Neural cell (in vitro differentiated cells): Measurements from ENCODE around the gene EEPD1. TPM values are rescaled to one million over a fixed set of nuclear protein-coding genes. Genes with fewer than 3 reads are reported as not detected.
"Not testable (repeated sequence)": the region's sequence is repeated elsewhere in the genome, so short reads cannot be mapped to it uniquely, and the experiment has no call there.

Experiments
- H2AFZ ChIP-seq: fragments of 200-600, 300-800 bp; sonication (generic), shearing (Covaris generic); 2 replicates; pipeline ENCODE4 v1.6.0; 2014; ENCODE audit warnings: low read depth, mild to moderate bottlenecking, antibody characterized with exemption, low read length, moderate library complexity
- H3F3A ChIP-seq: fragments of 200-600 bp; shearing (Covaris generic); 2 replicates; pipeline ENCODE4 v1.6.1; 2016; ENCODE audit warnings: mild to moderate bottlenecking, moderate library complexity, mixed read lengths, antibody characterized with exemption, low read length; ENCODE audit not compliant: insufficient read depth, poor library complexity, severe bottlenecking
- H3K27ac ChIP-seq: fragments of 200-600, 300-800 bp; sonication (generic), shearing (Covaris generic); 2 replicates; pipeline ENCODE4 v1.5.1; 2014; ENCODE audit warnings: mild to moderate bottlenecking, low read length, moderate library complexity
- H3K27me3 ChIP-seq: fragments of 300-800, 200-600 bp; sonication (generic), shearing (Covaris generic); 2 replicates; pipeline ENCODE4 v1.6.0; 2014; ENCODE audit warnings: mild to moderate bottlenecking, low read depth, low read length, moderate library complexity; ENCODE audit not compliant: insufficient read depth
- H3K36me3 ChIP-seq: fragments of 300-800, 200-600 bp; sonication (generic), shearing (Covaris generic); 2 replicates; pipeline ENCODE4 v1.5.1; 2014; ENCODE audit warnings: mild to moderate bottlenecking, antibody characterized with exemption, low read length, moderate library complexity; ENCODE audit not compliant: insufficient read depth
- H3K4me2 ChIP-seq: fragments of 300-800, 200-600 bp; sonication (generic), shearing (Covaris generic); 2 replicates; pipeline ENCODE4 v1.6.0; 2014; ENCODE audit warnings: mild to moderate bottlenecking, low read length
- H3K4me3 ChIP-seq: fragments of 300-800, 200-600 bp; sonication (generic), shearing (Covaris generic); 2 replicates; pipeline ENCODE4 v1.5.1; 2014; ENCODE audit warnings: mild to moderate bottlenecking, low read length, moderate library complexity
- H3K79me2 ChIP-seq: fragments of 200-600 bp; shearing (Covaris generic); replicated peaks from 2 replicates; pipeline ENCODE4 v1.6.0; 2014; ENCODE audit warnings: mild to moderate bottlenecking, low read length, moderate library complexity; ENCODE audit not compliant: insufficient read depth
- H3K9ac ChIP-seq: fragments of 300-800, 200-600 bp; sonication (generic), shearing (Covaris generic); 2 replicates; pipeline ENCODE4 v1.6.1; 2016; ENCODE audit warnings: mild to moderate bottlenecking, low read length, mixed read lengths
- H3K9me2 ChIP-seq: fragments of 200-600 bp; shearing (Covaris generic); 2 replicates; pipeline ENCODE4 v1.6.1; 2016; ENCODE audit warnings: mild to moderate bottlenecking, low read length, mixed read lengths; ENCODE audit not compliant: insufficient read depth
- H3K9me3 ChIP-seq: fragments of 200-600, 300-800 bp; sonication (generic), shearing (Covaris generic); 2 replicates; pipeline ENCODE4 v1.6.1; 2016; ENCODE audit warnings: mild to moderate bottlenecking, mixed run types, low read length, moderate library complexity, mixed read lengths
- H4K20me1 ChIP-seq: fragments of 200-600 bp; shearing (Covaris generic); 2 replicates; pipeline ENCODE4 v1.6.1; 2016; ENCODE audit warnings: mild to moderate bottlenecking, mixed run types; ENCODE audit not compliant: insufficient read depth
- EP300 ChIP-seq: fragments of 450-650 bp; conservative IDR thresholded peaks from 2 replicates; pipeline ENCODE4 v1.6.1; 2014; ENCODE audit warnings: antibody characterized with exemption, mild to moderate bottlenecking, moderate library complexity; ENCODE audit not compliant: poor library complexity, severe bottlenecking
- EZH2 ChIP-seq: fragments of 200-600, 300-800 bp; shearing (Covaris generic), sonication (generic); IDR thresholded peaks from 2 replicates; pipeline ENCODE4 v1.6.1; 2014; ENCODE audit warnings: antibody characterized with exemption, low read length, borderline replicate concordance, mild to moderate bottlenecking; ENCODE audit not compliant: insufficient read depth, poor library complexity, severe bottlenecking
- MXI1 ChIP-seq: fragments of 450-650 bp; conservative IDR thresholded peaks from 2 replicates; pipeline ENCODE4 v1.6.1; 2014; ENCODE audit warnings: antibody characterized with exemption, mild to moderate bottlenecking; ENCODE audit not compliant: poor library complexity, severe bottlenecking
- POLR2AphosphoS5 ChIP-seq: IDR thresholded peaks from 2 replicates; pipeline ENCODE4 v1.6.1; 2012
- RAD21 ChIP-seq: fragments of 450-650 bp; conservative IDR thresholded peaks from 2 replicates; pipeline ENCODE4 v1.6.1; 2014; ENCODE audit warnings: antibody characterized with exemption, mild to moderate bottlenecking, moderate library complexity
- SMC3 ChIP-seq: fragments of 450-650 bp; conservative IDR thresholded peaks from 2 replicates; pipeline ENCODE4 v1.6.1; 2014; ENCODE audit warnings: antibody characterized with exemption, mild to moderate bottlenecking, moderate library complexity; ENCODE audit not compliant: poor library complexity
- TAF1 ChIP-seq: IDR thresholded peaks from 2 replicates; pipeline ENCODE4 v1.6.1; 2012; ENCODE audit warnings: low read depth
- polyA plus RNA-seq: library from polyadenylated mRNA; depleted of rRNA; stranded (reverse); fragments of >200 nt; gene quantifications from 2 replicates; pipeline ENCODE4 v1.2.3, GENCODE V29; 2014
- TF ChIP-seq, protein P1 (sequence below): fragments of 450-650 bp; IDR thresholded peaks from 2 replicates; pipeline ENCODE4 v1.5.1; 2014; ENCODE audit warnings: antibody characterized with exemption, mild to moderate bottlenecking, moderate library complexity; ENCODE audit not compliant: poor library complexity, severe bottlenecking
- TF ChIP-seq, protein P2 (sequence below): IDR thresholded peaks from 2 replicates; pipeline ENCODE4 v1.6.1; 2012; ENCODE audit warnings: borderline replicate concordance

EEPD1 gene
- polyA plus RNA-seq, 1 donor from 2014 or later, result 4.2 TPM

DNA sequence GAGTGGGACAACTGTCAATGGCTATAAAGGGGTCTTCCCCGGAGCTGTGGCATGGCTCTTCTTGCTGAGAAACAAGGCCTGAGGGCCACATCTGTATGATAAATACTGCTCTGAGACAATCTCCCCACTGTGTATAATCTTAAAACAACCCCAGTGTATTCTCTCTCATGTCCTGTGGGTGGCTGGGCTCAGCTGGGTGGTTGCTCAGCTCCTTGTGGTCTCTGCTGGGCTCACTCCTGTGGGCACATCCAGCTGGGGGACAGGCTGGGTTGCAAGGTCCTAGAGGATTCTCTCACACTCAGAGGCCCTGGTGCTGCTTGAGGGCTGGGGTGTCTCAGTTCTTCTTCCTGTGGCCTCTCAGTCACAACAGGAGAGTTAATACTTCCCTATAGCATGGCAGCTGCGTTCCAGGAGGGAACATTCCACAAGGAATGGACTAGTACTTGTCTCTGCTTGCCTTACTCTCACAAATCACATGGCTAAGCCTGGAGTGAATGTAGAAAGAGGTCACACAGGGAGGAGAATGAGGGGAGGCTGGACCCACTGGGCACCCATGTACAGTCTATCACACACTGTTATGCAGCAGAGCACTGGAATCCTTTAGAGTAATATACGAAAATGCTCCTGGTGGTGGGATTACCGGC lies 4.5 kb upstream of the EEPD1 start:
- no peaks in the 10 kb centered on the region for H3K36me3 ChIP-seq
- H3K9ac ChIP-seq, result no peak overlapping the region
- H3K27me3 ChIP-seq, result no peaks in the 10 kb centered on the region
- H3K9me3 ChIP-seq, result no peaks in the 10 kb centered on the region
- no peak for TF ChIP-seq RAD21
- TF ChIP-seq TAF1, result no peak
- no peak for TF ChIP-seq POLR2AphosphoS5
- no peak for TF ChIP-seq MXI1
- TF ChIP-seq SMC3, result no peak
- no peak overlapping the region for H3K27ac ChIP-seq
- no peak overlapping the region for H3K4me3 ChIP-seq
- H3F3A ChIP-seq, result no peaks in the 10 kb centered on the region
- H3K79me2 ChIP-seq, result no peaks in the 10 kb centered on the region
- no peak overlapping the region for H3K4me2 ChIP-seq
- no peaks in the 10 kb centered on the region for H3K9me2 ChIP-seq
- H2AFZ ChIP-seq, result no peak overlapping the region
- no peaks in the 10 kb centered on the region for H4K20me1 ChIP-seq

DNA sequence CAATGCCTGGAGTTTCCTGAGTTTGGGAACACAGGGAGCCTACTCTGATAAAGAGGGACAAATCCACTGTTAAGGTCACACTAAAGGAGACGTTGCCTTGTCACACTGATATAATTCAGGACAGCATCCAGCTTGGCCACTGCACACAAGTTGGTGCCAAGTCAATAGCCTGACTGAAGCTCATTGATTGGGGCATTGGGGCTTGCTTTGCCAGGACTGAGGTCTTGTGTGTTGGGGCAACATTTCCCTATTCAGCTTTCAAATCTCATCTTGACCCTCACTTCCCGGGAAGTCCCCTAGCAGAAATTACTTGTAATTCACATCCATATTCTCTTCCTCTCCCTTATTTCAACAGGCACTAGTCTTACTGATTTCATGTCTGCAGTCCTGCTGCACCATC lies 3.8 kb upstream of the EEPD1 start:
- H3K36me3 ChIP-seq, H3F3A ChIP-seq, H3K4me3 ChIP-seq, H3K9me2 ChIP-seq, H3K9me3 ChIP-seq, H3K27me3 ChIP-seq, H3K79me2 ChIP-seq, H3K27ac ChIP-seq, H4K20me1 ChIP-seq, H2AFZ ChIP-seq, H3K9ac ChIP-seq, H3K4me2 ChIP-seq: not testable (repeated sequence)

- H3K79me2 ChIP-seq, result no peaks in the 10 kb centered on the region
- H3F3A ChIP-seq, result no peaks in the 10 kb centered on the region
- H3K9ac ChIP-seq, result no peak overlapping the region
- no peaks in the 10 kb centered on the region for H3K9me3 ChIP-seq
- TF ChIP-seq EZH2 (no peak), POLR2AphosphoS5 (no peak), MXI1 (no peak), TAF1 (no peak), EP300 (no peak), SMC3 (no peak), RAD21 (no peak)
- TF ChIP-seq, protein P1, sequence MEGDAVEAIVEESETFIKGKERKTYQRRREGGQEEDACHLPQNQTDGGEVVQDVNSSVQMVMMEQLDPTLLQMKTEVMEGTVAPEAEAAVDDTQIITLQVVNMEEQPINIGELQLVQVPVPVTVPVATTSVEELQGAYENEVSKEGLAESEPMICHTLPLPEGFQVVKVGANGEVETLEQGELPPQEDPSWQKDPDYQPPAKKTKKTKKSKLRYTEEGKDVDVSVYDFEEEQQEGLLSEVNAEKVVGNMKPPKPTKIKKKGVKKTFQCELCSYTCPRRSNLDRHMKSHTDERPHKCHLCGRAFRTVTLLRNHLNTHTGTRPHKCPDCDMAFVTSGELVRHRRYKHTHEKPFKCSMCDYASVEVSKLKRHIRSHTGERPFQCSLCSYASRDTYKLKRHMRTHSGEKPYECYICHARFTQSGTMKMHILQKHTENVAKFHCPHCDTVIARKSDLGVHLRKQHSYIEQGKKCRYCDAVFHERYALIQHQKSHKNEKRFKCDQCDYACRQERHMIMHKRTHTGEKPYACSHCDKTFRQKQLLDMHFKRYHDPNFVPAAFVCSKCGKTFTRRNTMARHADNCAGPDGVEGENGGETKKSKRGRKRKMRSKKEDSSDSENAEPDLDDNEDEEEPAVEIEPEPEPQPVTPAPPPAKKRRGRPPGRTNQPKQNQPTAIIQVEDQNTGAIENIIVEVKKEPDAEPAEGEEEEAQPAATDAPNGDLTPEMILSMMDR, result no peak
- TF ChIP-seq, protein P2, sequence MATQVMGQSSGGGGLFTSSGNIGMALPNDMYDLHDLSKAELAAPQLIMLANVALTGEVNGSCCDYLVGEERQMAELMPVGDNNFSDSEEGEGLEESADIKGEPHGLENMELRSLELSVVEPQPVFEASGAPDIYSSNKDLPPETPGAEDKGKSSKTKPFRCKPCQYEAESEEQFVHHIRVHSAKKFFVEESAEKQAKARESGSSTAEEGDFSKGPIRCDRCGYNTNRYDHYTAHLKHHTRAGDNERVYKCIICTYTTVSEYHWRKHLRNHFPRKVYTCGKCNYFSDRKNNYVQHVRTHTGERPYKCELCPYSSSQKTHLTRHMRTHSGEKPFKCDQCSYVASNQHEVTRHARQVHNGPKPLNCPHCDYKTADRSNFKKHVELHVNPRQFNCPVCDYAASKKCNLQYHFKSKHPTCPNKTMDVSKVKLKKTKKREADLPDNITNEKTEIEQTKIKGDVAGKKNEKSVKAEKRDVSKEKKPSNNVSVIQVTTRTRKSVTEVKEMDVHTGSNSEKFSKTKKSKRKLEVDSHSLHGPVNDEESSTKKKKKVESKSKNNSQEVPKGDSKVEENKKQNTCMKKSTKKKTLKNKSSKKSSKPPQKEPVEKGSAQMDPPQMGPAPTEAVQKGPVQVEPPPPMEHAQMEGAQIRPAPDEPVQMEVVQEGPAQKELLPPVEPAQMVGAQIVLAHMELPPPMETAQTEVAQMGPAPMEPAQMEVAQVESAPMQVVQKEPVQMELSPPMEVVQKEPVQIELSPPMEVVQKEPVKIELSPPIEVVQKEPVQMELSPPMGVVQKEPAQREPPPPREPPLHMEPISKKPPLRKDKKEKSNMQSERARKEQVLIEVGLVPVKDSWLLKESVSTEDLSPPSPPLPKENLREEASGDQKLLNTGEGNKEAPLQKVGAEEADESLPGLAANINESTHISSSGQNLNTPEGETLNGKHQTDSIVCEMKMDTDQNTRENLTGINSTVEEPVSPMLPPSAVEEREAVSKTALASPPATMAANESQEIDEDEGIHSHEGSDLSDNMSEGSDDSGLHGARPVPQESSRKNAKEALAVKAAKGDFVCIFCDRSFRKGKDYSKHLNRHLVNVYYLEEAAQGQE, result no peak
- no peak overlapping the region for H3K4me2 ChIP-seq
- H3K27ac ChIP-seq, result no peak overlapping the region
- H3K4me3 ChIP-seq, result no peak overlapping the region
- H3K9me2 ChIP-seq, result no peaks in the 10 kb centered on the region
- no peaks in the 10 kb centered on the region for H3K27me3 ChIP-seq
- H4K20me1 ChIP-seq, result no peaks in the 10 kb centered on the region
- H2AFZ ChIP-seq, result no peak overlapping the region
- H3K36me3 ChIP-seq, result no peaks in the 10 kb centered on the region
These were observed 3.2 kb upstream of the EEPD1 start for GRCh38 chr7:36149694-36150452.
